NCI-H526 (cell line): Measurements from ENCODE around the gene AKT3.
"Not testable (repeated sequence)": the region's sequence is repeated elsewhere in the genome, so short reads cannot be mapped to it uniquely, and the experiment has no call there.

Experiments
- DNase-seq, 2 experiments: peaks; one replicate each; lab custom pipeline; 2025; lab: John Stamatoyannopoulos, UW

The AKT3 gene

DNA sequence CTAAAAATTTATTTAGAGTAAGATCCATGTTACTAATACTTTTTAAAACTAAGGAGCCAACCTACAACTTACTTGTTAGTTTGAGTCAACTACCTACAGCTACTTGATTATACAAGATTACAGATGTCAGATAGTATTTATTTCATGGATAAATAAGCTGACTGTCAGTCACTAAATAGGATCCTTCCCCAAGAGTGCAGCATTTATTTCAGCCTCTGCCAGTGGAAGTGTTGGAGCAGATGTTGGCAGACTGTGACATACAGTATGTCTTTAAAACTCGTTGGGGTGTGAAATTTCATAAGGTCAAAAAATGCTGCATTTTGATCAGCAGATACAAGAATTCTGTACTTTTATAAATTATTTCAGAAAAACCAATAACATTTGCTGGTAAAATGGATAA is 156.2 kb downstream of the AKT3 start:
- DNase-seq: no peak

DNA sequence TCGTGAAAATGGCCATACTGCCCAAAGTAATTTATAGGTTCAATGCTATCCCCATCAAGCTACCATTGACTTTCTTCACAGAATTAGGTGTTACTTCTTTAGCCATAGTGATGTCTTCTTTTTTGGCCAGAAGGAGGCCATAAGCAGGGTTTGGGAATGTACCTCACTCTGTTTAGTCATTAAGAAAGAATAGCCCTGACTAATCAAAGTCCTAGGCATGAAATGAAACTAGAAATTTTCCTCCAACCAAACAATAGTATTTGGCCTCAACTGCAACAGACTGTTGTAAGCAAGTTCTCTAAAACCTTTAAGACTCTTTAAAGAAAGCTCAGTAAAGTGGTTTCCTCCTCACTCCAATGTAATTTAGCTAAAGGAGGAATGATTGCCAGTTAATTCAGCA is 163.9 kb downstream of the AKT3 start:
- no peak for DNase-seq

DNA sequence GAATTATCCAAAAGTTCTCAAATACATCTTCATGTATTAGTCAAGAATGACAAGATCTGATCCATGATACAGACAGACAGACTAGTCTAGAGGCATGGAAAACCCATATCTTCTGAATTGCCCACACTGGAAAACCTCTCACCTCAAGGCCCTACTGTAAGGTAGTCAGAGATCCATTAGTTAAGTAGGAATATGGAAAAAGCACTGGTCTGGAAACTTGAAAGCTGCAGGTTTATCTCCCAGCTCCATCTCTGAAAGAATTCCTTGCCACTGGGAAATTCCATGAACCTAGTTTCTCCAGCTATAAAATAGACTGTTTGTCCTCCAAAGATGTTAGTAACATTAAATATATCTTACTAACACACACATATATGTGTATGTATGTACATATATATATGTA is 169.2 kb downstream of the AKT3 start:
- DNase-seq: no peak

GRCh38 chr1:243672539-243673074 is 177.4 kb downstream of the AKT3 start:
- no peak for DNase-seq

- DNase-seq: no peak
These were observed 182.5 kb downstream of the AKT3 start for GRCh38 chr1:243667591-243667990.

DNA sequence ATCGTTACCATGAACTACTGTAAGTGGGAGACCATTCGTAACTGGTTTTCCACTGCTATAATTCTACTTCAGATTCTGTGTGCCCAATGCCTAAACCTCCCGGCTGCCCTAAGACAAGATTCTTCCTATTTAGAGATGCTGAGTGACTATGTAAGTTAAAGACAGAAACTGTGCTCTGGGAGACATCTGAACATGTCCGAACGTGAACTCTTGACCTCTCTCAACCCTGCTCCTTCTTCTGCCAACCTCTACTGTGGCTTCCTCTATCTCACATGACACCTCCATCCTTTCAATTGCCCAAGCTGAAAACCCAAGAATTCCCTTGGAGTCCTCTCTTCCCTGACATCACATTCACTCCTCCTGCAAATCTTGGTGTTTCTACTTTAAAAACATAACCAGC is 182.9 kb downstream of the AKT3 start:
- no peak for DNase-seq

- DNase-seq: no peak
These were observed 186.4 kb downstream of the AKT3 start for GRCh38 chr1:243663651-243664050.

- DNase-seq: not testable (repeated sequence)
These were observed 187.9 kb downstream of the AKT3 start for GRCh38 chr1:243662169-243662568.

DNA sequence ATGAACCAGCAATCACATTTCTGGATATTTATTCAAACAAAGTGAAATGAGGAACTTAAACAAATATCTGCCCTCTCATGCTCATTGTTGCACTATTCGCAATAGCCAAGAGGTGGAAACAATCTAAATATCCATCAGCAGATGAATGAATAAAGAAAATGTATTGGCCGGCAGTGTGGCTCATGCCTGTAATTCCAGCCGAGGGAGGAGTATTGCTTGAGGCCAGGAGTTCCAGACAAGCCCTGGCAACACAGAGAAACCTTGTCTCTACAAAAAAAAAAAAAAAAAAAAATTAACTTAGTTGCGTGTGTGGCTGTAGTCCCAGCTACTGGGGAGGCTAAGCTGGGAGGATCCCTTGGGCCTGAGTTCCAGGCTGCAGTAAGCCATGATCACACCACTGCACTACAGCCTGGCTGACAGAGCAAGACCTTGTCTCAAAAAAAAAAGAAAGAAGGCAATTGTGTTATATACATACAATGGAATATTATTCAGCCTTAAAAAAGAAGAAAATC is 191.4 kb downstream of the AKT3 start:
- DNase-seq: no peak

DNA sequence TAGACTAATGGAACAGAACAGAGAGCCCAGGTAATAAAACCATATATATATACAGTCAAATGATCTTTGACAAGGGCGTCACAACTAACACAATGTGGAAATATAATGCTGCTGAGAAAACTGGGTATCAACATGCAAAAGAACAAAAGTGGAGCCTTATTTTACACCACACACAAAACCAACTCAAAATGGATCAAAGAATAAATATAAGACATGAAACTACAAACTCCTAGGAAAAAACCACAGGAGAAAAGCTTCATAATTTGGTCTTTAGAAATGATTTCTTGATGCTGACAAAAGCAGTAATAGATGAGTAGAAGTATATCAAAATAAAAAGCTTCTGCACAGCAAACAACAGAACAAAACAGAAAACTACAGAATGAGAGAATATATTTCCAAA is 192.2 kb downstream of the AKT3 start:
- no peak for DNase-seq

GRCh38 chr1:243649530-243649929 is 200.5 kb downstream of the AKT3 start:
- not testable (repeated sequence) for DNase-seq

GRCh38 chr1:243646841-243647240 is 203.2 kb downstream of the AKT3 start:
- no peak for DNase-seq

DNA sequence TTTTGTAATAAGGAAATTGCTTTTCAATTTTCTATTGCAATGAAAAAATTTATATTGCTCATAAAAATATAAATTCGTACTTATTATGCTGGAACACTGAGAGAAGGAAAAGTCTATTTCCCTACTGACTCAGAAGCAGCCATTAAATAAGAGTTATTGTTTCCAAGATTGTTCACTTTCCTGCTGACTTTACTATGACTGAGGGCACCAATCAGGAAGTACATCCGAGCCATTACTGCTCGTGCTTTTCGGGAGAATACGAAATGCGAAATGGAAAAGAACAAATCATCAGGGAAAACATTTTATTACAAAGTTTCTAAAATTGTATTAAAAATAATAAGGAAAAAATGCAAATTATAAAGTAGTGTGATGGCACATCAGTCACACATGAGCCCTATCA is 204.8 kb downstream of the AKT3 start:
- DNase-seq: no peak

- no peak for DNase-seq
These were observed 207.1 kb downstream of the AKT3 start for GRCh38 chr1:243642936-243643335.

DNA sequence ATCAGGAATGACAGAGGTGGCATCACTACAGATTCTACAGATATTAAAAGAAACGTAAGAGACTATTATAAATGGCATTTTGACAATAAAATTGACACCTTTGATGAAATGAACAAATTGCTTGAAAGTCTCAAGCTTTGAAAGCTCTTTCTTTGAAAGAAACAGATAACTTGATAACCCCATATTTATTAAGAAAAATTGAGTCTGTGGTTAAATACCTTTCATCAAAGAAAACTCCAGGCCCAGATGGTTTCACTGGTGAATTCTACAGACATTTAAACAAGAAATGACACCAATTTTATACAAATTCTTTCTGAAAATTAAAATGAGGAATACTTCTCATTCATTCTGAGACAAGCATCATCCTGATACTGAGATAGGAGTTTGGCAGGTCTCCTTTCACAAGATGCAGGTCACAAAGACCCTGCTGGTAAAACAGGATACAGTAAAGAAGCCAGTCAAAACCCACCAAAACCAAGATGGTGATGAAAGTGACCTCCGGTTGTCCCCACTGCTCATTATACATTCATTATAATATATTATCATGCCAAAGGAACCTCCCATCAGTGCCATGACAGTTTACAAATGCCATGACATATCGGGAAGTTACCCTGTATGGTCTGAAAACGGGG is 210.9 kb downstream of the AKT3 start:
- DNase-seq: no peak

DNA sequence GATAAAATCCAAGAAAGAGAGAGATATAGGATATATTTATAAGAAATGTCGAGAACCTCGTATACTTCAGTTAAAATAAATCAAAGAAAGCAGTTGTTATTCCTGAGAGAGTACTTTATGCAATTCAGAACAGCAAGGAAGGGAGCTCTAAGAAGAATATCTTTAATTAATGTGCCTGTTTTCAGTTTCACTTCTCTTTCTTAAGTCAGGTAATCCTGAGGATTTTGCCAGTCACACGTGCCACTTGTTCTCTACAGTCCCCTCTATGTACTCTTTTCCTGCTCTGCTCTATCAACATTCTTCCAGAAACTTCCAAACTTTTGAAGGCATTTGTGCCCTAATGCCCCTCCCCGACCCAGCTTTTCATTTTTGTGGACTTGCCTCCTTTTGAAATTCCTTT is 211.9 kb downstream of the AKT3 start:
- no peak for DNase-seq

DNA sequence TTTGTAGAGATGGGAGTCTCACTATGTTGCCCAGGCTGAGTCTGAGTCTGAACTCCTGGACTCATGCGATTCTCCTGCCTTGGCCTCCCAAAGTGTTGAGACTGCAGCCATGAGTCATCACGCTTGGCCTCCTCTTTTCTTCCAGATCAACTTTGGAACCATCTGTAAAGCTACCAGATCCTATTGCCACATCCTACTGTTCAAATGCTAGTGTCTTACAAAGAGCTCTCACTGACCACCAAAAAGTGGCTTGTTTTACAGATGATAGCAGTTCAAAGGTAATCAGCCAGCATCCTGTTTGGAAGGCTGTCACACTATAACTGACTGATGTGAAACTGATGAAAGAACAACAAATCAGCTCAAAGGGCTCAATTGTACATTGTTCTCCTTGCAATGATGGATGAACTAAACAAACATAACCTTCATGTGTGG is 221.6 kb downstream of the AKT3 start:
- no peak for DNase-seq

DNA sequence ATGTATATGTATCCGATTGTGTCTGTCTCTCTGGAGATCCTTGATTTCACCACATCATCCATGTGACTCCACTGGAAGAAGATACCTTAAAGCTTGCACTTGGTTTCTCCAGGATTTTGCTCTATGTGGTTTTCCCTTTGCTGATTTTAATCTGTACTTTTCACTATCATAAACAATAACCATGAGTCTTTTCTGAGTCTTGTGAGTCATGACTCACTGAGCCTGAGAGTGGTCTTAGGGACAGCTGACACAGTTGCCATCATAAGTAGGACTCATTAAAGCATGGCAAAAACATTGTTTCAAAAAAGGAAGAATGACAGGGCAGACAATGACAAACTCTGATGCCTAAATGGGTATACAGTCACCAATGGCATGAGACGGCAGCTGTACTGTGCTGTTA is 226.2 kb downstream of the AKT3 start:
- no peak for DNase-seq

GRCh38 chr1:243621973-243622372 is 228.1 kb downstream of the AKT3 start:
- no peak for DNase-seq

DNA sequence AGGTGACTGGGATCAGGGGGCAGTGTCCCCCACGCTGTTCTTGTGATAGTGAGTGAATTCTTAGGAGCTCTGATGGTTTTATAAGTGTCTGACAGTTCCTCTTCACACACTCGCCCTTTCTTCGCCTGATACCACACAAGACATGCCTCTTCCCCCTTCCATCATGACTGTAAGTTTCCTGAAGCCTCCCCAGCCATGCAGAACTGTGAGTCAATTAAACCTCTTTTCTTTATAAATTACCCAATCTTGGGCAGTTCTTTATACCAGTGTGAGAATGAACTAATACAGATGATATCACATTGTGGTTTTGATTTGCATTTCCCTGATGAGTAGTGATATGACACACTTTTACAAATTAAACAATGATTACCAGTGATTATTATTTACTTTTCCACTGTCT is 229.9 kb downstream of the AKT3 start:
- no peak for DNase-seq

GRCh38 chr1:243609698-243610097 is 240.3 kb downstream of the AKT3 start:
- DNase-seq: no peak

DNA sequence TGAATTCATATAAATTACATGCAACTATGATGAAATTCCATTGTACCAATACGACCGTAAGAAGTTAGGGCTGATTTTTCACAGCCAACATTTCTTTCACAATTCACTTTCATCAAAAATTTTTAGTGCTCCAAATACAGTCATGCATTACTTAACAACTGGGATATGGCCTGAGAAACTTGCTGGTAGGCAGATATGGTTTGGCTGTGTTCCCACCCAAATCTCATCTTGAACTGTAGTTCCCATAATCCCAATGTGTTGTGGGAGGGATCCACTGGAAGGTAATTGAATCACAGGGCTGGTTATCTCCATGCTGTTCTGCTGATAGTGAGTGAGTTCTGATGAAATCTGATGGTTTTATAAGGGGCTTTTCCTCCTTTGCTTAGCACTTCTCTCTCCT is 244.4 kb downstream of the AKT3 start:
- no peak for DNase-seq

- no peak for DNase-seq
These were observed 248.3 kb downstream of the AKT3 start for GRCh38 chr1:243601720-243602119.

DNA sequence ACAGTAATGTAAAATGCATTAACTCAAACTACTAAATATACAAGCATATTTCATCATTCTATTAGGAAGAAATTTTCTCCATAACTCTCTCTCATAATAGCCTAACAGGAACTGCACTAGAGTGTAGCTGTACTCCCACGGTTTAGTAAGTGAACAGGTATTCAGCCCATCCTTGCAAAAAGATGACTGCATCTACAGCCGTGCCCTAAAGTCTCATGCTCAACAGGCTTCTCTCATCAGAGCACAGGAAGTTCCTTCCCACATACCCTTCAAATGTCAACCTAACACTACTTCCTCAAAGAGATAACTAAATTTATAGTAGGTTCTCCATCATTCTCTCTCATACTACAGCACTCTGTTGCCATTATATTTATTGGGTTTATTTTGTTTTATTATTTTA is 251.6 kb downstream of the AKT3 start:
- DNase-seq: no peak
